ENCODE results near the gene DMXL1. TPM values are rescaled to one million over a fixed set of nuclear protein-coding genes. Genes with fewer than 3 reads are reported as not detected.

Gene DMXL1
- total RNA-seq, 1 experiment from 2014 or later, result 20.6 TPM

DNA sequence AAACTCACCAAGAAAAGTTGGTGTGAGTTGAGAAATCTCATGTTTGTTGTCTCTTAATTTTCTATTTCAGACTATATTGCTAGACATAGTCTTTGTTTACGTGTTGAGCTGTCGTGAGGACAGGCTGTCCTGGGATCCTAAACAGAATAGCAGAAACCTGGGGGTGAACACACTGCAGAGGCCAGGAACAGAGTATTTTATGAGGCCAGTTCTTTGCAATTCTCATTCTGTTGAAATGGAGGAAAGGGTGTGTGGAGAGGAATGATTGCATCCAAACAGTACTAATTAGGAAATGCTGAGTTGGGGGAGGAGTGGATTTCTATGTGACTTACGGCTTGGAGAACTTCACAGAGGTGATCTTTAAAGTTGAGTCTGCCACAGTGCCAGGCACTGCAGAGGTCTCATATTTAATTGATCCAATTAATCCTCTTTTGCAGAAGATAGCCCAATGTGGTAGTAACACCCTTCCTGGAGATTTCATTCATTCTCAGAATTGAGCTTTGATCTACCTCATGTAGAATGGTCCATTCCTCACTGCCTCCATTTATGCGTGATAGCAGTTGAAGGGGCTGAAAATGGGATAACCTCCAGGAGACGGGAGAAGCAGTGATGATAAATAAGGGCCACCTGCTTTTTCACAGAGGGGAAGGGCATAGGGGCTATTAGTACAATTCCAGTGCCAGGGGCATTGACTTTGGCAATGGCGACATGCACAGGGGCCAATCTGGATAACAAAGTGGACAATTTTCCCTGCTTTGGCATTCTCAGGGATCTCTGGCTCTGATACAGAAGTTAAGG, 200.3 kb downstream of the DMXL1 start:
- Histone ChIP-seq H3F3A (ENCODE audit: low read length, unreplicated experiment) (peaks cover 10% of the 10 kb centered on the region), H3K79me2 (ENCODE audit: low read length) (peaks cover 37% of the 10 kb centered on the region), H3K4me1 (ENCODE audit: insufficient read depth, low read length) (peaks cover 63% of the 10 kb centered on the region)

DNA sequence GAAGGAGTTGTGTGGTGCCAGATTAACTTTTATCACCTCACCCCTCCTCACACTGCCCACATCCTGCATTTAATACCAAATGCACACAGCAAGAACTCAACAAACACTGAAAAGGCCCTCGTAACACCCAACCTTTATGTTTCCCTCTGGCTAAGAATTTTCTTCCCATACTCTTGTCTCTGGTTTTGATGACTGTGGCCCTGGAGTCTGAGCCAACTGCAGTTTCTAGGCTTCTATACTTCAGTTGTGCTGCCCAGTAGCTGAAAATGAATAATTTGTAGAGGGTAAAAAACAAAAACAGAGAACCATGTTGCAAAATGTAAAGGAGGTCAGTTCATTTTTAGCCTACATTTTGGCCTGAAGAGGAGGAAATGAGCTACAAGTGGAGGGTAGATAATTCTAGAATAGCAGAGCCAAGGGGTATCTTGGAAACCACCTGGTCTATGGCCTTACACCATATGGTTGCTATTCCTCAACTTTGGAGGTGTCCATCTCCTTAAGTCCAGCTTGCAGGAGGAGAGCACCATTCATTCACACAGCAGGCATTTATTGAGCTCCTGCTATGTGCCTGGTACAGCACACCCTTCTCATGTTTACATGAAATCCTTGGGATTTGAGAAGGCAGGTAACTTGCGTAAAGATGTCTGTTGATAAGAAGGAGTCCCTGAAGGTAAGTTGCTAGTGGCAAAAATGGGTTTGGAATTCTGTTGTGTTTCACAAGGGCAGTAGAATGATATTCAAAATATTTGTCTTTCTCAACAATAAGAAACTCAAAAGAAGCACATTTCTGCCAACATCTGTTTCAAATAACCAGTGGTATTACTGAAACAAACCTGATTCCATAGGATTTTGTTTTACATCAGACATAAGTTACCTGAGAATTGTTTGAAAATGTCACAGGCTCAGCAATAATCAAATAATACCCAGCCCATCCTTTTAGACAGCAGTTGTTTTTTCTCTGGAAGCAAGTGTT, 201.2 kb downstream of the DMXL1 start:
- no peaks in the 10 kb centered on the region for H3K9me2 ChIP-seq (replicated peaks; ENCODE audit: low read length)
- H3K36me3 ChIP-seq (ENCODE audit: low read depth, low read length), result no peaks in the 10 kb centered on the region
- intact Hi-C loops (cut with micrococcal nuclease), result no loop called here
- peak overlapping the region; percentile 25; the same call in 1 of the 2 replicates for H3K9ac ChIP-seq (ENCODE audit: low read length)
- H3F3A ChIP-seq (ENCODE audit: low read length, unreplicated experiment), result peaks cover 10% of the 10 kb centered on the region
- DNase-seq (peak; percentile 62), ATAC-seq (no peak)
- H3K4me2 ChIP-seq (ENCODE audit: low read length), result peak overlapping the region; percentile 95; the same call in 1 of the 2 replicates
- H3K27me3 ChIP-seq (ENCODE audit: low read length), result no peaks in the 10 kb centered on the region
- H3K79me2 ChIP-seq (ENCODE audit: low read length), result peaks cover 42% of the 10 kb centered on the region
- H4K20me1 ChIP-seq (ENCODE audit: low read length), result no peaks in the 10 kb centered on the region
- H2AFZ ChIP-seq (ENCODE audit: low read length), result no peak overlapping the region
- H3K27ac ChIP-seq (ENCODE audit: low read length), result peak overlapping the region; percentile 72
- CTCF ChIA-PET, result no interaction called here
- H3K4me1 ChIP-seq (ENCODE audit: insufficient read depth, low read length), result peaks cover 64% of the 10 kb centered on the region
- TF ChIP-seq EZH2 (IDR thresholded peaks at IDR 0.05; ENCODE audit: low read length, unreplicated experiment) (no peak), EZH2phosphoT487 (IDR thresholded peaks at IDR 0.05; ENCODE audit: borderline replicate concordance, low read length) (no peak)
- H3K9me3 ChIP-seq (ENCODE audit: low read length), result no peaks in the 10 kb centered on the region
- POLR2A ChIA-PET (ENCODE audit: unreplicated experiment), result no interaction called here
- no peak overlapping the region for H3K4me3 ChIP-seq (ENCODE audit: low read length)
- BruUV-seq (replicated peaks), result no TSS peak

More for the DNA sequence above, 200.3 kb downstream of the DMXL1 start:
- POLR2A ChIA-PET (ENCODE audit: unreplicated experiment), result no interaction called here
- DNase-seq (no peak), ATAC-seq (no peak)
- CTCF ChIA-PET, result no interaction called here
- Histone ChIP-seq H3K27ac (ENCODE audit: low read length) (peak overlapping the region; percentile 72), H3K9me2 (replicated peaks; ENCODE audit: low read length) (no peaks in the 10 kb centered on the region), H3K9me3 (ENCODE audit: low read length) (no peaks in the 10 kb centered on the region), H3K27me3 (ENCODE audit: low read length) (no peaks in the 10 kb centered on the region), H4K20me1 (ENCODE audit: low read length) (no peaks in the 10 kb centered on the region), H3K36me3 (ENCODE audit: low read depth, low read length) (no peaks in the 10 kb centered on the region), H2AFZ (ENCODE audit: low read length) (no peak overlapping the region), H3K9ac (ENCODE audit: low read length) (no peak overlapping the region; the same call in 1 of the 2 replicates), H3K4me3 (ENCODE audit: low read length) (no peak overlapping the region), H3K4me2 (ENCODE audit: low read length) (peak overlapping the region; percentile 95; the same call in 1 of the 2 replicates)
- TF ChIP-seq EZH2phosphoT487 (IDR thresholded peaks at IDR 0.05; ENCODE audit: borderline replicate concordance, low read length) (no peak), EZH2 (IDR thresholded peaks at IDR 0.05; ENCODE audit: low read length, unreplicated experiment) (no peak)
- TF ChIP-seq, protein P1, sequence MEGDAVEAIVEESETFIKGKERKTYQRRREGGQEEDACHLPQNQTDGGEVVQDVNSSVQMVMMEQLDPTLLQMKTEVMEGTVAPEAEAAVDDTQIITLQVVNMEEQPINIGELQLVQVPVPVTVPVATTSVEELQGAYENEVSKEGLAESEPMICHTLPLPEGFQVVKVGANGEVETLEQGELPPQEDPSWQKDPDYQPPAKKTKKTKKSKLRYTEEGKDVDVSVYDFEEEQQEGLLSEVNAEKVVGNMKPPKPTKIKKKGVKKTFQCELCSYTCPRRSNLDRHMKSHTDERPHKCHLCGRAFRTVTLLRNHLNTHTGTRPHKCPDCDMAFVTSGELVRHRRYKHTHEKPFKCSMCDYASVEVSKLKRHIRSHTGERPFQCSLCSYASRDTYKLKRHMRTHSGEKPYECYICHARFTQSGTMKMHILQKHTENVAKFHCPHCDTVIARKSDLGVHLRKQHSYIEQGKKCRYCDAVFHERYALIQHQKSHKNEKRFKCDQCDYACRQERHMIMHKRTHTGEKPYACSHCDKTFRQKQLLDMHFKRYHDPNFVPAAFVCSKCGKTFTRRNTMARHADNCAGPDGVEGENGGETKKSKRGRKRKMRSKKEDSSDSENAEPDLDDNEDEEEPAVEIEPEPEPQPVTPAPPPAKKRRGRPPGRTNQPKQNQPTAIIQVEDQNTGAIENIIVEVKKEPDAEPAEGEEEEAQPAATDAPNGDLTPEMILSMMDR (conservative IDR thresholded peaks at IDR 0.05; ENCODE audit: low read depth, low read length), result no peak
- intact Hi-C loops (cut with micrococcal nuclease), result no loop called here
- no TSS peak for BruUV-seq (replicated peaks)

DNA sequence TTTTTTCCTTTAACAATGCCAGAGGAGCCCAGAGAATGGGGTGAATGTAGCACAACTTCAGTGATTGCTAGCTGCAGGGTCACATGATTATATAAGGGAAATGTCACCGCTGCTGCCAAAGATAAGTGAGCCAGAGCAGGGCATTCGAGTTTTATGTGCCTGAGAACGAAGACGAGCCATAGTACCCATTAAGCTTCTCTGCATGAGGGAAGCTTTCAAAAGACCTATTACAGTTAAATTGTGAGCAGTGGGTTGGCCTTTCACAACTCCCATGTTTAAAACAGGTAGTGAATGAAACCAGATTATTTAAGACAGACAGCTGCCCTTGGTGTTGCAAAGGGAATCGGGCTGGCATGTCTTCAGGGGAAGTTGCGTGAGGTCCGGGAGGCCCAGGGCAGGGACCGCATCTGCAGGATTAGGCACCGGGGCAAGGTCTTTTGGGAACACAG, 202.5 kb downstream of the DMXL1 start:
- ChIA-PET CTCF (no interaction called here), POLR2A (ENCODE audit: unreplicated experiment) (no interaction called here)
- Histone ChIP-seq H3K9me2 (replicated peaks; ENCODE audit: low read length) (no peaks in the 10 kb centered on the region), H3K79me2 (ENCODE audit: low read length) (peaks cover 42% of the 10 kb centered on the region), H3F3A (ENCODE audit: low read length, unreplicated experiment) (peaks cover 10% of the 10 kb centered on the region), H3K27me3 (ENCODE audit: low read length) (no peaks in the 10 kb centered on the region), H3K9ac (ENCODE audit: low read length) (peak overlapping the region; percentile 45), H3K27ac (ENCODE audit: low read length) (peak overlapping the region; percentile 98), H2AFZ (ENCODE audit: low read length) (no peak overlapping the region), H3K9me3 (ENCODE audit: low read length) (no peaks in the 10 kb centered on the region), H3K4me3 (ENCODE audit: low read length) (no peak overlapping the region), H4K20me1 (ENCODE audit: low read length) (no peaks in the 10 kb centered on the region), H3K4me1 (ENCODE audit: insufficient read depth, low read length) (peaks cover 71% of the 10 kb centered on the region), H3K36me3 (ENCODE audit: low read depth, low read length) (no peaks in the 10 kb centered on the region), H3K4me2 (ENCODE audit: low read length) (peak overlapping the region; percentile 74)
- intact Hi-C loops (cut with micrococcal nuclease), result no loop called here
- ATAC-seq, result no peak
- no TSS peak for BruUV-seq (replicated peaks)
- TF ChIP-seq EZH2 (IDR thresholded peaks at IDR 0.05; ENCODE audit: low read length, unreplicated experiment) (no peak), EZH2phosphoT487 (IDR thresholded peaks at IDR 0.05; ENCODE audit: borderline replicate concordance, low read length) (no peak)
- TF ChIP-seq, protein P1 (conservative IDR thresholded peaks at IDR 0.05; ENCODE audit: low read depth, low read length), result no peak
- DNase-seq, result no peak
